AG04450 (cell line): ENCODE results near the gene MAN1C1. TPM values are rescaled to one million over a fixed set of nuclear protein-coding genes. Genes with fewer than 3 reads are reported as not detected.

ENCODE experiments used
- CTCF ChIA-PET: fragments of 300-600, 350-600 bp; formaldehyde crosslinking; extraction: SDS; loops from one replicate; lab custom pipeline; 2022; ENCODE audit warnings: antibody characterized with exemption, inconsistent platforms; lab: Charles Lee
- POLR2A ChIA-PET: fragments of 350-600 bp; formaldehyde crosslinking; extraction: SDS; loops from one replicate; lab custom pipeline; 2021; ENCODE audit warnings: antibody characterized with exemption, inconsistent platforms; lab: Yijun Ruan, JAX
- DNase-seq: peaks from one replicate; pipeline ENCODE4 v3.0.0-alpha.2; 2011; ENCODE audit warnings: low read depth, low spot score
- H3K27ac ChIP-seq: one replicate; pipeline ENCODE4 v1.5.1; 2012; ENCODE audit warnings: low read depth, low read length, control low read depth
- H3K27me3 ChIP-seq: one replicate; pipeline ENCODE4 v1.6.0; 2012; ENCODE audit warnings: low read length; ENCODE audit not compliant: control insufficient read depth, insufficient read depth
- H3K4me3 ChIP-seq: 2 replicates; pipeline ENCODE4 v1.5.1; 2011; ENCODE audit warnings: mild to moderate bottlenecking, low read depth, low read length, control low read depth
- H3K9me3 ChIP-seq: 2 replicates; pipeline ENCODE4 v1.5.1; 2012; ENCODE audit warnings: low read length; ENCODE audit not compliant: control insufficient read depth, insufficient read depth
- CTCF ChIP-seq: IDR thresholded peaks from 2 replicates; pipeline ENCODE4 v1.5.1; 2011; ENCODE audit warnings: low read depth, low read length, control low read depth, inconsistent platforms
- polyA plus RNA-seq: library from polyadenylated mRNA; depleted of rRNA; stranded (reverse); fragments of >200 nt; gene quantifications from 2 replicates; pipeline ENCODE4 v1.2.3, GENCODE V29; 2011

Gene MAN1C1
- polyA plus RNA-seq, 1 experiment, result 16.9 TPM

- CTCF ChIA-PET, result interaction anchor here (0.9 to 1.2 kb wide), 3 partner anchors 18 to 140 kb away, joined by 3 to 4 read pairs (median 3); no protein-coding TSS in a partner anchor
- POLR2A ChIA-PET, result interaction anchor here (0.9 to 3.4 kb wide), 8 partner anchors 10 to 465 kb away, joined by 3 to 29 read pairs (median 4); partner anchors contain the start of gene RSRP1
- Histone ChIP-seq H3K27ac (peak overlapping the region; percentile 79), H3K27me3 (no peaks in the 10 kb centered on the region), H3K4me3 (no peak overlapping the region), H3K9me3 (no peaks in the 10 kb centered on the region)
- no peak for TF ChIP-seq CTCF
- DNase-seq, result no peak
Measured at GRCh38 chr1:25712299-25712970, 95.8 kb downstream of the MAN1C1 start.

- Histone ChIP-seq H3K27me3 (no peaks in the 10 kb centered on the region), H3K4me3 (no peak overlapping the region), H3K27ac (no peak overlapping the region), H3K9me3 (no peaks in the 10 kb centered on the region)
- DNase-seq, result no peak
- ChIA-PET CTCF (interaction anchor here (1.2 kb wide), 1 partner anchor 19 kb away, joined by 3 read pairs; no protein-coding TSS in a partner anchor), POLR2A (interaction anchor here (1.2 kb wide), 1 partner anchor 19 kb away, joined by 4 read pairs; no protein-coding TSS in a partner anchor)
- TF ChIP-seq CTCF, result no peak
Measured at GRCh38 chr1:25713961-25714360, 97.4 kb downstream of the MAN1C1 start.

GRCh38 chr1:25714372-25714931 is 97.9 kb downstream of the MAN1C1 start:
- CTCF ChIA-PET, result interaction anchor here (1.2 kb wide), 1 partner anchor 20 kb away, joined by 3 read pairs; no protein-coding TSS in a partner anchor
- TF ChIP-seq CTCF, result no peak
- no peaks in the 10 kb centered on the region for H3K27me3 ChIP-seq
- no peak overlapping the region for H3K27ac ChIP-seq
- POLR2A ChIA-PET, result interaction anchor here (1.2 kb wide), 1 partner anchor 20 kb away, joined by 4 read pairs; no protein-coding TSS in a partner anchor
- no peak overlapping the region for H3K4me3 ChIP-seq
- H3K9me3 ChIP-seq, result no peaks in the 10 kb centered on the region
- no peak for DNase-seq

- POLR2A ChIA-PET, result no interaction called here
- no peak overlapping the region for H3K4me3 ChIP-seq
- H3K27ac ChIP-seq, result no peak overlapping the region
- no peaks in the 10 kb centered on the region for H3K9me3 ChIP-seq
- DNase-seq, result no peak
- CTCF ChIA-PET, result interaction anchor here (1.8 kb wide), 1 partner anchor 107 kb away, joined by 7 read pairs; no protein-coding TSS in a partner anchor
- TF ChIP-seq CTCF, result no peak
- H3K27me3 ChIP-seq, result no peaks in the 10 kb centered on the region
Measured at GRCh38 chr1:25715888-25716287, 99.3 kb downstream of the MAN1C1 start.

GRCh38 chr1:25716320-25716719 is 99.7 kb downstream of the MAN1C1 start:
- ChIA-PET CTCF (interaction anchor here (1.8 kb wide), 1 partner anchor 108 kb away, joined by 7 read pairs; no protein-coding TSS in a partner anchor), POLR2A (no interaction called here)
- no peak overlapping the region for H3K4me3 ChIP-seq

More at GRCh38 chr1:25716320-25716719, 99.7 kb downstream of the MAN1C1 start:
- no peaks in the 10 kb centered on the region for H3K9me3 ChIP-seq
- H3K27ac ChIP-seq, result no peak overlapping the region
- H3K27me3 ChIP-seq, result no peaks in the 10 kb centered on the region
- TF ChIP-seq CTCF, result no peak
- no peak for DNase-seq
